HG03108 (cell line): ENCODE measurements around the gene CDK2.
A peak's percentile ranks its signal among the peaks of the same experiment; 100 is the strongest.

Experiments
- ATAC-seq: cut with Tn5 transposase; IDR thresholded peaks from one replicate; pipeline ENCODE4 v1.9.1; 2021; ENCODE audit warnings: moderate library complexity; ENCODE audit not compliant: unreplicated experiment

CDK2 gene

DNA sequence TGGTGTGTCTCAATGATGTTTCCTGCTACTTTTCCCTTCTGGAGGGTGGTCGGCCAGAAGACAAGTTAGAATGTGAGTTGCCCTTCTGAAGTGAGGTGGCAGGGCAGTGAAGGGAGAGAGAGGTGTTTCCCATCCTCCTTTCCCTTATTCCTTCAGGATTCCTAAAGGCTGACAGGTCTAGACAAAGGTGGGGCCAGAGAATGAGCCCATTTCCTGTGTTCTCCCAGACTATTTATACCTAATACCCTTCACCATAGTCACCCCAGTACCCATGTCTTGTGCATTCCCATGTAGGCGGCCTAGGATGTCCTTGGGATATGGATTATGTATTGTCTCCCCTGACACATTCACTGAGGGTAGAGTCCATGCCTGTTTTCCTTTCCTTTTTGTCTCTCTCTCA, 28.6 kb upstream of the CDK2 start:
- ATAC-seq: no peak

DNA sequence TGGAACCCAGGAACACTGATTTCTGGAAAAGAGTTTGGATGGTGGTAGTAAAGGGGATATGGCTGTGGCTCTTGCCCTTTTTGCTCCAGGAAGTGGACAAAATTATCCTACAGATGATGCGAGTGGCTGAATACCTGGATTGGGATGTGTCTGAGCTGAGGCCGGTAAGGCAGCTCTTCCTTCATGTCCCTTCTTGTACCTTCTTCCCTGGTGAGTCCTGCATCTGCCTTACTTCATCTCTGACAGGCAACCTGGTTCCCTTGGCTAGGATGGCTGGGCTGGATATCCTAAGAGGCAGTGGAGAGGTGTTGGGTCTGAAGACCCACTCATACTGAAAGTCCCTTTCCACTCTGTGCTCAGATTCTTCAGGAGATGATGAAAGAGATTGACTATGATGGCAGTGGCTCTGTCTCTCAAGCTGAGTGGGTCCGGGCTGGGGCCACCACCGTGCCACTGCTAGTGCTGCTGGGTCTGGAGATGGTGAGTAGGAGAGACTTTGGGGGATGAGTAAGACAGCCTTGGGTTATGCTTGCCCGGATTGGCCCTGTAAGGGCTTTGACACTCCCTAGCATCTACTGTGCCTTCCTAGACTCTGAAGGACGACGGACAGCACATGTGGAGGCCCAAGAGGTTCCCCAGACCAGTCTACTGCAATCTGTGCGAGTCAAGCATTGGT, 27.7 kb upstream of the CDK2 start:
- no peak for ATAC-seq

DNA sequence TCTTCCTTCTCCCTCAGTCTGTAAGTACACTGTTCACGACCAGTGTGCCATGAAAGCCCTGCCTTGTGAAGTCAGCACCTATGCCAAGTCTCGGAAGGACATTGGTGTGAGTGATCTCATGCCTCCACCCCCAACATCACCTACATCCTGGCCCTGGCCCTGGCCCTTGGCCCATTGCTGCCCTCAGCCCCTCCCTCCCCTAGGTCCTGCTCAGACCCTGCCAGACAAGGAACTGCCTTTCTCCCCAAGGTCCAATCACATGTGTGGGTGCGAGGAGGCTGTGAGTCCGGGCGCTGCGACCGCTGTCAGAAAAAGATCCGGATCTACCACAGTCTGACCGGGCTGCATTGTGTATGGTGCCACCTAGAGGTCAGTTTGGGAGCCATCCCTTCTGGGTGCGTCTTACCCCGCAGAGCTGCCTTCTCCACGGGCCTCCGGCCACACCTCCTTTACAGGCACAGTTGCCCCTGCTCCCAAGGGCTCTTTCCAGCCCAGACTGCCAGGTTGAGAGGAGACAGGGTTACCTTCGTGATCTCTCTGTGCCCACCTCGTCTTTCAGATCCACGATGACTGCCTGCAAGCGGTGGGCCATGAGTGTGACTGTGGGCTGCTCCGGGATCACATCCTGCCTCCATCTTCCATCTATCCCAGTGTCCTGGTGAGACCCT, 26.4 kb upstream of the CDK2 start:
- peak; percentile 93 for ATAC-seq

DNA sequence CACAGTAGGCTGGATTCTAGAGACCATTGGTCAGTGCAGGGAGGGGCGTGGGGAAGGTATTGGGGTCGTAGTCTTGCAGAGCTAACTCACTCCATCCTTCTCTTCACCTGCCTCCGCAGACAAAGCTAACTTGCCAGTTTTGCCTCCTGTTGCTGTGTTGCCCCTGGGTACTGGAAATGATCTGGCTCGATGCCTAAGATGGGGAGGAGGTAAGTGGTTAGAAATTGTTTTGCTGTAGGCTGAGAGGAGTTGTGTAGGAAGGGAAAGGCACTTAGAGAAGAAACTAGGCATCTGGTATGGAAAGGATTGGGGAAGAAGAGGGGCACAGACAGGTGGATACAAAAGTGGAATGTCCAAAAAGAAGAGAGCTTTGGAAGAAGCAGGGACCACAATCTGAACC, 24.6 kb upstream of the CDK2 start:
- ATAC-seq: no peak

DNA sequence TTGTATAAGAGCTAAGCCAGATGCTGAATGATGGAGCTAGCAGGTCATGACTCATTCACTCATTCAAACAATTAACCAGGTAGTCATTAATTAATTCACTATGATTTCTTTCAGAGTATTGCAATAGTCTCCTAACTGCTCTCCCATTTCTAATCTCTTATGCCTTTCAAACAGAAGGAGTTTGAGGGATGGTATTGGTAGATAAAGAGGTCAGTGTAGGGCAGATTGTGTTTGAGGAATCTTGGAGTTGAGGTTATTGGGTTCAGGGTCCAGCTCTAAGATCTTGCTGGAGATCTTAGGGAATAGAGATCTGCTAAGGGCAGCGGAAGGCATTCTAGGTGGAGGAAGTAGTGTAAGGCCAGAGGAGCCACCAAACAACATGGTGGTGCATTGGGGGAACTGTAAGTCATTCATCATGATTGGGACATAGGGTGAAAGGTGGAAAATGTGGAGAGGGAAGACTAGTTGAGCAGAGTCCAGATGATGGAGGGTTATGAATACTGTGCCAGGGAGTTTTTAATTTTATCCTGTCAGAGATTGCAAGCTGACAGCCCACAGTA, 24.0 kb upstream of the CDK2 start:
- no peak for ATAC-seq

DNA sequence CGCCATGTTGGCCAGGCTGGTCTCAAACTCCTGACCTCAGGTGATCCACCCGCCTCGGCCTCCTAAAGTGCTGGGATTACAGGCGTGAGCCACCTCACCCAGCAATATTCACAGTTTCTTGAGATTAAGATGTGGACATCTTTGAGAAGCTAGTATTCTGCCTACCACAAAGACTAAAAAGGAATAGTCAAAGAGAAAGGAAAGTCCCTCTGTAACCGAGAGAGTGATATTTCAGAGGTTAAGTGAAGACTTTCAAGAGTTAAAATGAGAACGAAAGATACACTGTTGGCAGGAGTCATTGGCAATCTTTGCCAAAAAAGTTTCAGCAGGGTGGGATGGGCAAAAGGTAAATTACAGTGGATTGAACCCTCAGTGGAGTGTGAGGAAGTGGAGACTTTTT, 20.1 kb upstream of the CDK2 start:
- no peak for ATAC-seq

DNA sequence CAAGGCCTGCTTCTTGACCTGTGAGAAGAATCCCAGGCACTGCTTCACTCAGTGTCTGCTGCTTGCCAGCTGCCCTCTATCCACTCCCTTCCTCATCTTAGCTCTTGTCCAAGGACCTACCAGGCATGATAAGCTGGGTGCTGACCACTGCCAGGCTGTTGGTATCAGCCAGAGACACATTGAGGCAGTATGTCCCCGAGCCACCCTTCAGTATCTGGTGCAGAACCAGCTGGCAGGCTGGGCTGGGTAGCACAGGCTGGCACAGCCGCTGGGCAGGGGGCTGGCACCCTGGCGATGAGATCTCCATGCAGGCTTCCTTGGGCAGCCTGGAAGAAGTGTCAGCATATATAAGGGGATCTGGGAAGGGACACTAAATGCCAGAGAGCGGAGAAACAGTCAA, 11.3 kb upstream of the CDK2 start:
- ATAC-seq: no peak

DNA sequence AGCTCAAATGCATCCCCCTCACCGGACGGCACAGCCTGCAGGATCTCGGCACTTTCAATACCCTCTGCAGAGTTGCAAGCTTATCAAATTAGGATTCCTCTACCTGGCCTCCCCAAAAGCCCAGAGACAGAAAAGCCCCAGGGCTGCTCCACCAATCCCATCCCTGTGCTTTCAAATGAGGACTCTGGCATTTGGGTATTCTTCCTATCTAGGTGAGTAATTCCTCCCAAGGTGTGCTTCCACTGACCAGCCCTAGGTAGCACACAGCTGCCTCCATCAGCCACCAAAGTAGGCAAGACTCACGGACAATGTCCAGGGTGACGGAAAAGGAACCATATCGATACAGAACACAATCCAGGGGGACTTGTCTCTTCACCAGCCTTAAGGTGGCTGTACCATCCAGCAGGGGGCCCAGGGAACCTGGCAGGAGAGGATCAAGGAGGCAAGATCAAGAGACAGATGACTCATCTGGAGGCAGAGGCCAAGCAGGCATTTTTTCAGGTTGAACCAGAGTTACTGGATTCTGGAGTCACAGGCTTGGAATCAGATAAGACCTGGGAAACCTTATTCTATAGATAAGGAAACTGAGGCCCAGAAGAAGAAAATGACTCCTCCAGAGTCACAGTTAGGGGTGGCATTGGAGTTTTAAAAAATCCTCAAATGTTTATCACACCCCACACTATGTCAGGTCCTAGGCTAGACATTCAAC, 10.7 kb upstream of the CDK2 start:
- no peak for ATAC-seq

DNA sequence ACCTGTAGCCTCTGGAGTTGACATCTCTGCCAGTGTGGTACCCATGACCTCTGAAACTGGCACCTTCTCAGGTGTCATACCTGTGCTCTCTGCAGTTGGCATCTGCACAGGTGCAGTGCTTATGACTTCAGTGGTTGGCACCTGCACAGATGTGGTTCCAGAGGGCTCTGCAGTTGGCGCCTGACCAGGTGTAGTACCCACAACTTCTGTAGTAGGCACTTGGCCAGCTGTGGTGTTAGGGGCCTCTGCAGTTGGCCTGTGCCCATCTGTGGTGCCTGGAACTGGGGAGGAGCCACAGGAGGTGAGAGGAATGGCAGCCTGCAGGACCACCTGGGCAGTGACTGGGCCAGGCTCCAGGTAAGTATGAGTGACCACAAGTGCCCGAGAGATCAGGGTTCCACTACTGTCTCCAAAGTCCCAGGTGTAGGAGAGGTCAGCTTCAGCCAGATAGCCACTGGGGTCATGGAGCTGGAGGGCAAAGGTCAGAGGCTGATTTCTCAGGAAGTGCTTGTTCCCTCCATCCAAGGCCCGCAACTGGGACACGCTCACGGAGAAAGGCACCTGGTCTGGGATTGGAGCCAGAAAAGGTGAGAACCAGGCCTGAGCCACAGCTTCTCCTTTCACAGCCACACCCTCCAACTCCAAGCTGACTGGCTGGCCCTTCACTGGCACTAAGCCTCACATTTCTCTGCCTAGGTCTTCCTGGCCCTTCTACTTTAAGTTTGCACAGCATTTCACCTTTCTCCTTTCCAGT, 9.3 kb upstream of the CDK2 start:
- no peak for ATAC-seq

DNA sequence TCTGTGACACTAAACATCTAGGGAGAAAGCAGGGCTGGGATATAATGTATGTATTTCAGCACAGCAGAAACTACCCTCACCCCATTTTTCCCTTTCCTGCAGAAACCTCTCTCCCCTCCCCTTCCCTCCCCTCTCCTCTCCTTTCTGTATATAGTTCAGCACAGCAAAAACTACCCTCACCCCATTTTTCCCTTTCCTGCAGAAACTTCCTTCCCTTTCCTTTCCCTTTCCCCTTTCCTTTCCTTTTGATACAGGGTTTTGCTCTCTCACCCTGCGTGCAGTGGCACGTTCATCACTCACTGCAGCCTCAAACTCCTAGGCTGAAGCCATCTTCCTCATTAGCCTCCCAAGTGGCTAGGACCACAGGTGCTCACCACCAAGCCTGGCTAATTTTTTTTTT, 2.9 kb upstream of the CDK2 start:
- ATAC-seq: no peak

DNA sequence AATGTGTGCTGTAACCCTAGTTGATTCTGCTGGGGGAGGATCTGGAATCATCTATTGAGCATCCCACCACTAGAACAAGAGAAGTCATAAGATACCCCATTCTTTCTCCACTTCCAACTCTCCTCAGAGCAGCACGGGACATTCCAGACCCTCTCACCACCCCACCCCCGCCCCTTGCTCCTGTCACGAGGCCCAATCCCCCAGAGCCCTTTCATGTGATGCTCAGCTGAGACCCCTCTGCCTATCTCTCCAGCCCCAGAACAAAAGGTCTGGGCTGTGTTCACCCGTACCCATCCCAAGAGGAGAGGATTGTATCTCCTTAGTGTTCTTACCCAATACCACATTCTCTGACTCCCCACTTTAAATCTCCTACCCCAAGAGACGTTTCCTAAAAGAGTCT, 1.4 kb upstream of the CDK2 start:
- ATAC-seq: no peak

DNA sequence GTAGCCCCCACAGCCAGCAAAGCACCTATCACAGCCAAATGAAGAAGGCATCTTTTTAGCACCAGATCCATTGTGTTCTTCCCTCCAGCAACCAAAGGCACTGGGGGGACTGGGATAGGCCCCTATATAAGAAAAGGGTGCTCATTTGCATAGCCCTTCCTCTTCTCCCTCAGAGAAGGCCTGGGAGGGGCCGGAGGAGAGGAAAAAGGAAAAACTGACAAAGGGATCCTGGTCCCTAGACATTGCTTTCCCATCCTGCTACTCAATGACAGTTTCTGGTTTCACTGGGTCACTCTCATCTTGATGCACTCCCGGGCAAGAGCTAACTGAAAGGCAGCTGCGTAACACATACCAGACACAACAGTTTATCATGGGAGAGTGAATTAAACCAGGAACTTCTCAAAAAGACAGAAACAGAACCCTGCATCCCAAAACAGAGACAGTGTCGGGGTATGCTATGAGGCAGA, 656 bp upstream of the CDK2 start, which contains the start of gene PMEL:
Gene PMEL, minus strand, starts transcription at position 102 of the 467 bp plus-strand sequence. Its CDS starts 31 bp downstream, at position 71.
- no peak for ATAC-seq

DNA sequence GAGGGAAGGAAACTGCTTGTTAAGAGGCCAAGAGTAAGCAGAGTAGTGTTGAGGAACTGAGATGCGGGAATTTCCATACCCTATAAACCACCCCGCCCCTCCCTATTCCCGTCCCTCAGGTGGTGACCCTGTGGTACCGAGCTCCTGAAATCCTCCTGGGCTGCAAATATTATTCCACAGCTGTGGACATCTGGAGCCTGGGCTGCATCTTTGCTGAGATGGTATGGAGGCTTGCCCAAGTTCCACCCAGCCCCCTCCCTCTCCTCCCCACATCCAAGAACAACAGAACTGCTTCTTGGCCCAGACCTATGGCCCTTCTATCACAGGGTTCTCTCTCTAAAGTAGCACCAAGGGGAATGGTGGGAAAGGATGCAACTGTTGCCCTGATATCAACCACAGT, 2.7 kb downstream of the CDK2 start:
- ATAC-seq: no peak

DNA sequence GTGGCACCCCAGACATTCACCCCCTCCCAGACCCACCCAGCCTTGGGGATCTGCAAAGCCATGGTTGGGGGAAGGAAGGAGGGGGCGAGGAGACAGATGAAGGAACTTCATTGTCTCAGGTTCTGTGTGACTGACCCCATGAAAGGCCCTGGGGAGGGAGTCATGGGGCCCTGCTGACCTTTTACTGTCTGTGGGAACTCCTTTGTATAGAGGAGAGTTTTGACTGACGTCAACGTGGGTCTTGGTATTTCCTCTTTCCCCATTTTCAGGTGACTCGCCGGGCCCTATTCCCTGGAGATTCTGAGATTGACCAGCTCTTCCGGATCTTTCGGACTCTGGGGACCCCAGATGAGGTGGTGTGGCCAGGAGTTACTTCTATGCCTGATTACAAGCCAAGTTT, 4.1 kb downstream of the CDK2 start:
- ATAC-seq: no peak

DNA sequence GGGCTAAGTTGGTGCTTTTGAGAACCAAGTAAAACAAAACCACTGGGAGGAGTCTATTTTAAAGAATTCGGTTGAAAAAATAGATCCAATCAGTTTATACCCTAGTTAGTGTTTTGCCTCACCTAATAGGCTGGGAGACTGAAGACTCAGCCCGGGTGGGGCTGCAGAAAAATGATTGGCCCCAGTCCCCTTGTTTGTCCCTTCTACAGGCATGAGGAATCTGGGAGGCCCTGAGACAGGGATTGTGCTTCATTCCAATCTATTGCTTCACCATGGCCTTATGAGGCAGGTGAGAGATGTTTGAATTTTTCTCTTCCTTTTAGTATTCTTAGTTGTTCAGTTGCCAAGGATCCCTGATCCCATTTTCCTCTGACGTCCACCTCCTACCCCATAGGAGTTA, 5.4 kb downstream of the CDK2 start:
- no peak for ATAC-seq

DNA sequence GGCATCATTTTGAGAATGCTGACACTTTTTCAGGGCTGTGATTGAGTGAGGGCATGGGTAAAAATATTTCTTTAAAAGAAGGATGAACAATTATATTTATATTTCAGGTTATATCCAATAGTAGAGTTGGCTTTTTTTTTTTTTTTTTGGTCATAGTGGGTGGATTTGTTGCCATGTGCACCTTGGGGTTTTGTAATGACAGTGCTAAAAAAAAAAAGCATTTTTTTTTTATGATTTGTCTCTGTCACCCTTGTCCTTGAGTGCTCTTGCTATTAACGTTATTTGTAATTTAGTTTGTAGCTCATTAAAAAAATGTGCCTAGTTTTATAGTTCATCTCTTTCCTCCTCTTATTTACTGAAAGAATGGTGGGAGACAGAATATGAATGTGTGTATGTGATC, 5.8 kb downstream of the CDK2 start:
- ATAC-seq: no peak

DNA sequence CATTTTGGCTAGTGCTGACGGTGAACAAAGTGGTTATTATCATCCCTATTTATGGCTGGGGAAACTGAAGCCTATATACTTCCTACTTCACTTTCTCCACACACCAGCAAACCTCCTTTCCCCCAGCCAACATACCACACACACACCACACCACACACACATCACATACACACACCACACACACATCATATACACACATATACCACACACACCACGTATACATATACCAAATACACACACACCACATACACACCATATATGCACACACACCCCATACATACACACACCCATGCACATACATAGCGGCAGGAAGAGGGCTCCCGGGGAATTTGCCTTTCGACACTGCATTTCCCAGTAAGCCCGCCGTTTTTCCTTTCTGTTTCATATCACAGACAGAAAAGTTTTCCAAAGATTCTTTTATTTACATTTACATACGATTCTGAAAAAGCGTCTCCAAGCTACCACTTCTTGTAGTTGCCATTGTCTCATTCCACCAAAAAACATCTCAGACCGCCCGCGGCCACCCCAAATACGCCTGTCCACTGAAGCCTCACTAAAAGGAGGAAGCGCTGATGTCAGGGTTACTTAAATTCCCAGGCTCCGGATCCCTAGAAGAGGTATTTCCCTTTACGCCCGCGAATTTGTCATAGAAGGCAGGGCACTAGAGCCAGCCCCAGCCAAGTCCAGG, 6.4 kb downstream of the CDK2 start:
- no peak for ATAC-seq

DNA sequence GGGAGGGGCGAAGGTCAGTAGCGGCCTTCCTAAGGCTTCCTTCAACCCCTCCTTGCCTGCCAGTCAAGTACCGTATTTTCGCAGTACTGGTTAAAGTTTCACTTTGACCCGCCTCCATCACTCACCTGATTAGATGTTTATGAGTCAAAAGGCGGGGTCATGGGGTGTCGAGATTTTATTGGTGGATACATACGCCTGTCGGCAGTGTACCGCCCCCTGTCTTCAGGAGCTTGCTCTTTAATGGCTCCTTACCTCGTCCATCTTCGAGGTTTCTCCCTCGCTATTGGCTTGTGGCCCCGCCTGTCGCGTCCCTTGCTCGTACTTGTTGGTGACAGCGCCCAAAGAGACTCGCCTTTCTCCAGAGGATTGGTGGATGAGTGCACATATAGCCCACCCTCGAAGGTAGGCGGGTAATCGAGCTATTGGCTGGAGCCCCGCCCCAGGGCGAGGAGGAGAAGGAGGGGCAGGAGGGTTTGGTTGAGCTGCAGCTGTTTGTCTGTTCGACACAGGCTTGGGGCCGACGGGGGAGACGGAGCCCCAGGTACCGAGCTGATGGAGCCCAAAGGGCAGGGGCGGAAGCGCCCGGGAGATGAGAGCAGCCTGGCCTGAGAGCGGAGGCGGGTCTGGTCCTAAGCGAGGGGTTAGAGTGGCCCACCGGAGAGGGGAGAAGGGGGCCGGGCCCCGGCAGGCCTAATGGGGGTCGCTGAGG, 7.1 kb downstream of the CDK2 start, which contains the start of gene RAB5B:
Gene RAB5B, plus strand, starts transcription at position 480 of the 709 bp plus-strand sequence. CDS start 12,883 bp downstream, outside the sequence.
- peak; percentile 90 for ATAC-seq

DNA sequence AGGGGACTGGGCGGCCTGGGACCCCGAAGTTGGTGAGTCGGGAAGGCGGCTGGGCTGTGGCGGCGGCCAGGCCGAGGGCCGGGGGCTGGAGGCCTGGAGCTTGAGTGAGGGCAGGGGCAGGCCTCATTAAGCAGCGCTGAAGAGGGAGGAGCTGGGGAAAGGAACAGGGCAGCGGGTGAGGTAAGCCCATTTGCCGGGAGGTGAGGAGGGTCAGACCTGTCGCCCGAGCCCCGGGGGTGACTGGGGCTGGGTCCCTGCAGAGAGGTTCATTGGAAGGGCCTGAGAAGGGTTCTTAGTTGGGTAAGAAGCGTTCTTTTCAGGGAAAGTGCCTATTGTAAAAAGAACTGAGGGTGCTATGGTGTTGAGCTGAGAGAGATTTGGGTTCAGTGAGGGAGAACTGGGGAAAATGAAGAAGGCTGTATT, 7.7 kb downstream of the CDK2 start:
- peak; percentile 2 for ATAC-seq

DNA sequence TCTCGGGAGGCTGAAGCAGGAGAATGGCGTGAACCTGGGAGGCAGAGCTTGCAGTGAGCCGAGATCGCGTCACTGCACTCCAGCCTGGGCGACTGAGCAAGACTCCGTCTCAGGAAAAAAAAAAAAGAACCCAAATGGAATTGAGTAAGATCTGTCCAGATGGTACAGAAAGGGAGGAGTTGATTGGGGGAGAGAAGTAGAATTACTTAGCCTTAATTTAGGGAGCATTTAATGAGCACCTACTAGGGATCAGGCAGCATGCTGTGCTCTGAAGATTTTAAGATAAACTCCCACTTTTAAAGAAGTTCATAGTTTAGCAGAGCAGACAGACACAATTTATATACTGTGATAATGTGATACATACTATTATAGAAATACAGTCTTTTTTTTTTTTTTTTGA, 11.8 kb downstream of the CDK2 start:
- ATAC-seq: no peak
